Hepatocyte (in vitro differentiated cells): ENCODE measurements around the gene LIPC.

Experiments
- EZH2 ChIP-seq: fragments of 200-600 bp; sonication (generic); IDR thresholded peaks from 2 replicates; pipeline ENCODE4 v1.6.1; 2016; ENCODE audit warnings: antibody characterized with exemption, mild to moderate bottlenecking, borderline replicate concordance
- EZH2phosphoT487 ChIP-seq: fragments of 200-600 bp; sonication (generic); IDR thresholded peaks from one replicate; pipeline ENCODE4 v1.6.1; 2018; ENCODE audit warnings: antibody characterized with exemption, mild to moderate bottlenecking, low read depth, moderate library complexity; ENCODE audit not compliant: unreplicated experiment, severe bottlenecking
- TF ChIP-seq, protein P1 (sequence below): fragments of 200-600 bp; sonication (generic); IDR thresholded peaks from 2 replicates; pipeline ENCODE4 v1.5.1; 2016; ENCODE audit warnings: antibody characterized with exemption, mild to moderate bottlenecking; ENCODE audit not compliant: poor library complexity

DNA sequence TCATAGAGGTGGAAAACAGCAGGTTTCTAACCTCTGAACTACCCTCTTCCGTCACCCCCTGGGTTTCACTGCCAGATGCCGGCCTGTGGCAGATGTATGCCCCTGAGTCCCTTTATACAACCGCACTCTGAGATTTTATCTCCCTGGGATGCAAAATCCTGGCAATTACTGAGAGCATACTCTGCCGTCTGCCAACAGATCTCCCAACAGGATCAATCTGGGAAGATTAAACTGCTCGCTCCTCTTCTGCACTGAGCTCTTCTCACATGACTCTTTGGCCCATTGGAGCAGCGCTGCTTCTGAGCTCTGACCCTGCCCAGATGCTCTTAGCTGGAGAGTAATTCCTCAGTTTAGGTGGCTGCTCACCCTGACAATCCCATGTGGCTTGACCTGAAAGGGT is 133.2 kb downstream of the LIPC start:
- no peak for TF ChIP-seq EZH2
- TF ChIP-seq, protein P1, sequence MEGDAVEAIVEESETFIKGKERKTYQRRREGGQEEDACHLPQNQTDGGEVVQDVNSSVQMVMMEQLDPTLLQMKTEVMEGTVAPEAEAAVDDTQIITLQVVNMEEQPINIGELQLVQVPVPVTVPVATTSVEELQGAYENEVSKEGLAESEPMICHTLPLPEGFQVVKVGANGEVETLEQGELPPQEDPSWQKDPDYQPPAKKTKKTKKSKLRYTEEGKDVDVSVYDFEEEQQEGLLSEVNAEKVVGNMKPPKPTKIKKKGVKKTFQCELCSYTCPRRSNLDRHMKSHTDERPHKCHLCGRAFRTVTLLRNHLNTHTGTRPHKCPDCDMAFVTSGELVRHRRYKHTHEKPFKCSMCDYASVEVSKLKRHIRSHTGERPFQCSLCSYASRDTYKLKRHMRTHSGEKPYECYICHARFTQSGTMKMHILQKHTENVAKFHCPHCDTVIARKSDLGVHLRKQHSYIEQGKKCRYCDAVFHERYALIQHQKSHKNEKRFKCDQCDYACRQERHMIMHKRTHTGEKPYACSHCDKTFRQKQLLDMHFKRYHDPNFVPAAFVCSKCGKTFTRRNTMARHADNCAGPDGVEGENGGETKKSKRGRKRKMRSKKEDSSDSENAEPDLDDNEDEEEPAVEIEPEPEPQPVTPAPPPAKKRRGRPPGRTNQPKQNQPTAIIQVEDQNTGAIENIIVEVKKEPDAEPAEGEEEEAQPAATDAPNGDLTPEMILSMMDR: no peak
- no peak for TF ChIP-seq EZH2phosphoT487
